Measurements from ENCODE around the gene TBKBP1.
A peak's percentile ranks its signal among the peaks of the same experiment; 100 is the strongest.

The TBKBP1 gene

DNA sequence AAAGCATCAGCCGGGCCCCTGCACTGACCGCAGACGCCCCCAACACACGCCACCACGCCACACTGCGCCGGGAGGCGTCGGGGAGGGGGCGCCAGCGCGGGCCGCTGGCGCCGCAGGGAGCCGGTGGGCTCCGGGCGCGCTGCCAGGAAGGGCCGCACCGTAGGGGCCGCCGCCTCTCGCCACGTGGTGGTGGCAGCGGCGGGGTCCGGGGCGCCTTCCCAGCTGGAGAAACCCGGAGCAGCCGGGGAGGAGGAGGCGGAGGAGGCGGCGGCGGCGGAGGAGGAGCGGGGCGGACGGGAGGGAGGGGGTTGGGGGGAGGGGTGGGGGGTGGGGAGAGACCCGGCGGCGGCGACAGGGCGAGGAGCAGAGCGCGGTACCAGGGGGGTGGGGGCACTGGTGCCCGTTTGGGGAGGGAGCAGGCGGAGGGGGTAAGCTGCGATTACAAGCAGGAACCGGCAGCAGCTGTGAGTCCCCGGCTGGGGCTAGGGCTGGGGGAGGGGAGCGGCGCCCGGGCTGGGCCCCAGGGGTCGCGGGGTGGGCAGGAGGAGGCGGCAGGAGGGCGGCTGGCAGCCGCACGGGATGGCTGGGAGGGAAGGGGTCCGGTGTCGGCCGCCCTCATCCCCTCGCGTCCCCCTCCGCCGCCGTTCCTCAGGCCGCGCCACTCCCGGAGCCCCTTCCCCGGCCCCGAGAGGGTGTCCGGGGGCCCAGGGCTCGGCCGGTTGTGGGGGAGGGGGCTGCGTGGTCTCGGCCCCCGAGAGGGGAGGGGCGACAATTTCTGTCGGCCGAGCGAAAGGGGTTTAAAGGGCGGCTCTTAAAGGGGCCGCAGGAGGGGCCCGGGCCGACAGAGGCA is at the start of gene TBKBP1:
TSS of gene TBKBP1 (plus strand) at position 431 of the 850 bp plus-strand sequence. CDS start 1,952 bp downstream, outside the sequence.
- DNase-seq (ENCODE audit: low read depth): no peak

DNA sequence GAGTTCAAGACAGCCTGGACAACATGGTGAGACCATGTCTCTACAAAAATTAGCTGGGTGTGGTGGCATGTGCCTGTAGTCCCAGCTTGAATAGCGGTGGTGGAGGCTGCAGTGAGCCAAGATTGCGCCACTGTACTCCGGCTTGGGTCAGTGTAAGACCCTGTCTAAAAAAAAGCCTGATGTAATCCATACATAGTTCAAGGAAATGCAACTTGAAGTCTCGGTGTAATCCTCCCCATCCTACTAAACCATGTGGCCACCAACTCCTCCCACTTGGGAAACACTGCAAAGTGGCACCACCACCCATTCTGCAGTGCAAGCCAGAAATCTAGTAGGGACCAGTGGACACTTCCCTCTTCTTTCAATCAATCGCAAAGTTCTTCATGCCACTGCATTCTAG is 49.6 kb upstream of the TBKBP1 start:
- DNase-seq (ENCODE audit: low read depth): no peak

GRCh38 chr17:47649153-47649971 is 44.6 kb upstream of the TBKBP1 start, which contains the start of gene KPNB1:
KPNB1 (plus strand) TSS chr17:47649919; CDS start chr17:47650245, 326 bp downstream.
- DNase-seq (ENCODE audit: low read depth): peak; percentile 100

- no peak for DNase-seq (ENCODE audit: low read depth)
Measured at GRCh38 chr17:47649972-47650524, 43.9 kb upstream of the TBKBP1 start.

GRCh38 chr17:47650525-47651522 is 43.1 kb upstream of the TBKBP1 start:
- peak; percentile 96 for DNase-seq (ENCODE audit: low read depth)

- no peak for DNase-seq (ENCODE audit: low read depth)
Measured at GRCh38 chr17:47651704-47652103, 42.3 kb upstream of the TBKBP1 start.

DNA sequence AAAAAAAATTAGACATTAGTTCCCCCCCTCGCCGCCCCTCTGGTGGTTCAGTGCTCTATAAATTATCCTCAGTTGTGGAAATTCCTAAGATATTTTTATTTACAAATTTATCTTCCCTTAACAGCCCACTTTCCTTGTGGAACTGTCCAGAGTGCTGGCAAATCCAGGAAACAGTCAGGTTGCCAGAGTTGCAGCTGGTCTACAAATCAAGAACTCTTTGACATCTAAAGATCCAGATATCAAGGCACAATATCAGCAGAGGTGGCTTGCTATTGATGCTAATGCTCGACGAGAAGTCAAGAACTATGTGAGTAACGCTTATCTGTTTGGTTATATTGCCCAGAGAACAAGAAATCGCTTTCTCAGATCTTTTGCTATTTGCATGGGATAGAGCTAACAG is 41.4 kb upstream of the TBKBP1 start:
- peak; percentile 16 for DNase-seq (ENCODE audit: low read depth)

- DNase-seq (ENCODE audit: low read depth): peak; percentile 9
Measured at GRCh38 chr17:47653442-47653841, 40.5 kb upstream of the TBKBP1 start.

DNA sequence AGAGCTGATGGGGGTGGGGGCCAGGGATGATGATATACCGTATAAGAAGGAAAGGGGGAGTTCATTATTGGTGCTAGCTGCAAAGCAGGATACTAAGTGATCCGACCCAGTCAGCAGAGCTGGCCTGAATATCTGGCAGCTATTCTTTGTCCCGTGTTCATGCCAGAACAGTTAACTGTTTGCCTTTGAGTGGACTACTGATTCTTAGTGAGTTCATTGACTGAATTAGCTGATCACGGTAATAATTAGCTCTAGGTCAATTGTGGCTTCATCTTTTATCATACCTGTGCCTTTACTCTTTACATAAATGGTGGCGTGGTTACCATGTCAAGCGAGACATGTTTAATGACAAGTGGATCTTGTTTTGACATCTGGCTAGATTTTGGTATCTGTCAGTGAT is 39.0 kb upstream of the TBKBP1 start:
- no peak for DNase-seq (ENCODE audit: low read depth)

DNA sequence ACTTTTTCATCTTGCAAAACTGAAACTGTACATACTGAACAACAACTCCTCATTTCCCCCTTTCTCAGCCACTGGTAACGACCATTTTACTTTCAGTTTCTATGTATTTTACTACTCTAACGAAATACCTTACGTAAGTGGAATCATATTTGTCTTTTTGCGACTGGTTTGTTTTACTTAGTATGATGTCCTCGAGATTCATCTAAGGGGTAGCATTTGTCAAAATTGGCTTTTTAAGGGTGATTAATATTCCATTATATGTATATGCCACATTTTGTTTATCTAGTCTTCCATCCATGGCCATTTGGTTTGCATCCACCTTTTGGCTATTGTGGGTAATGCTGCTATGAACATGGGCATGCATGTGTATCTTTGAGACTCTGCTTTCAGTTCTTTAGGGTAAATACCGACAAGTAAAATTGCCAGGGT is 33.9 kb upstream of the TBKBP1 start:
- no peak for DNase-seq (ENCODE audit: low read depth)

GRCh38 chr17:47663912-47664623 is 29.9 kb upstream of the TBKBP1 start:
- DNase-seq (ENCODE audit: low read depth): peak; percentile 58

- DNase-seq (ENCODE audit: low read depth): no peak
Measured at GRCh38 chr17:47664624-47664941, 29.4 kb upstream of the TBKBP1 start.

GRCh38 chr17:47665655-47666054 is 28.3 kb upstream of the TBKBP1 start:
- peak; percentile 55 for DNase-seq (ENCODE audit: low read depth)

DNA sequence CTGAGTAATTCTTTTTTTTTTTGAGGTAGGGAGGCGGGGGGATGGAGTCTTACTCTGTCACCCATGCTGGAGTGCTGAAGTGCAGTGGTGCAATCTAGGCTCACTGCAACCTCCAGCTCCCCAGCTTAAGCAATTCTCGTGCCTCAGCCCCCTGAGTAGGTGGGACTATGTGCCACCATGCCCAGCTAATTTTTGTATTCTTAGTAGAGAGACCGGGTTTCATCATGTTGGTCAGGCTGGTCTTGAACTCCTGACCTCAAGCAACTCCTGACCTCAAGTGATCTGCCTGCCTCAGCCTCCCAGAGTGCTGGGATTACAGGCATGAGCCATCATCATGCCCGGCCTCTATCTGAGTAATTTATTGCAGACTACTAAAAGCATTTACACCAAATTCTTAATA is 24.9 kb upstream of the TBKBP1 start:
- DNase-seq (ENCODE audit: low read depth): peak; percentile 11

GRCh38 chr17:47670064-47670463 is 23.9 kb upstream of the TBKBP1 start:
- no peak for DNase-seq (ENCODE audit: low read depth)

GRCh38 chr17:47674499-47674898 is 19.5 kb upstream of the TBKBP1 start:
- DNase-seq (ENCODE audit: low read depth): no peak

- no peak for DNase-seq (ENCODE audit: low read depth)
Measured at GRCh38 chr17:47675380-47676198, 18.4 kb upstream of the TBKBP1 start.

GRCh38 chr17:47676199-47676472 is 17.8 kb upstream of the TBKBP1 start:
- no peak for DNase-seq (ENCODE audit: low read depth)

DNA sequence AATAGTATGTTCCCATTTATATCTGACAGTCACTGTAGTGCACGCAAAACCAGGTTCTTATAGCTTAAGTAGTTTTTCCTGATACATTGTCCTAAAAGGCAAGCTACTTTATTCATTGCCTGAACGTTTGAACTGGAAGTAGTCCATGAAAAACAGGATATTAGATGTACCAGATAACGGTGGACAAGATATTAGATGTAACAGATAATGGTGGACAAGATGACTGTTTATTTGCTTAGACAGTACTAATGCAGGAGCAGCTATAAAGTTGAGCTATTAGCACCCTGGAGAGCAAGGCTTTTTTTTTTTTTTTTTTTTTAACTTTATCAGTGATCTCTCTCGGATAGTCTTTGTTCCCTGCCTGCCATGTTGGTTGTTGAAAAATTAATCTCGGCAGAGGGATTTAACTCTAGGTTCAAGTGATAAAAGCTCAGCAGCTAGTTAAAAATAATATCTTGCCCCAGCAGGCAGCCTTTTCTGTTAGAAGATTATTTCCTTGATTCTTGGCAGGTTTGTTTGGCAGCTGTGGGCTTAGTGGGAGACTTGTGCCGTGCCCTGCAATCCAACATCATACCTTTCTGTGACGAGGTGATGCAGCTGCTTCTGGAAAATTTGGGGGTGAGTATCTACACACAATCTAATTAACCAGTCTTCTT is 17.3 kb upstream of the TBKBP1 start:
- DNase-seq (ENCODE audit: low read depth): no peak

GRCh38 chr17:47678196-47678595 is 15.8 kb upstream of the TBKBP1 start:
- no peak for DNase-seq (ENCODE audit: low read depth)
